ENCODE results near the gene CTIF.

The CTIF gene

DNA sequence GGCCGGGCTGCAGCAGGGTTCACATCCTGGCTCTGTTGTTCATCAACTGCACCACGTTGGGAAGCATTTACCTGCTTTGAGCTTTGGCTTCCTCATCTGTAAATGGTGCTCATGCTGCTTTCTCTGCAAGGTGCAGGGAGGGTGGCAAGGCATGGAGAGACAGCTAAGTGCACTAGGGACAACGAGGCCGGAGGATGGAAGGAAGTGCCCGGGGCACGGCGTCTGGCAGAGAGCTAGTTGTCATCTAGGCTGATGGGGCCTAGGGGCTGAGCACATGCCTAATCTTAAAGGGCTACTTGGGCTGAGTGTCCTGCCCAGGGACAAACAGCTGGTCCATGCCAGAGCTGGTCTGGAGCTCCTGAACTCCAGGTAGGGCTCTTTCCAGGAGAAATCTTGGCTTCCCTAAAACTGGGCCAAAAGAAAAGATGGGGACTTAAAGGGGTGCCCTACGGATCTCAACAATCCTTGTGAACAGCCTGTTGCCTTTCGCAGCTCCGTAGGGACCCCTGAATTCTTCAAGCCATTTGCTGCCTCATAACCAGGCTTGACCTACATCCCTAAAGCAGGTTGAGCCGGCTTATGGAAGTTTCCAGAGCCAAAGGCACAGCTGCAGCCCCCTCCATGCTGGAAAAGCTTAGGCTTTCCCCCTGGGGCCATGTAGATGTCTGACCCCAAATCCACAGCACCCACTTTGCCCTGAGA lies 281.1 kb downstream of the CTIF start:
- TF ChIP-seq CTCF (IDR thresholded peaks at IDR 0.05; ENCODE audit: insufficient read depth, low read length, poor library complexity, severe bottlenecking) (no peak), EZH2phosphoT487 (conservative IDR thresholded peaks at IDR 0.05; ENCODE audit: low read length) (no peak)
- H3K79me2 ChIP-seq (ENCODE audit: insufficient read depth, low read length): no peaks in the 10 kb centered on the region
- H3K27me3 ChIP-seq (ENCODE audit: low read length): no peaks in the 10 kb centered on the region
- no peaks in the 10 kb centered on the region for H3K36me3 ChIP-seq (ENCODE audit: low read length)
- H3K9me2 ChIP-seq (replicated peaks; ENCODE audit: insufficient read depth, low read length): no peaks in the 10 kb centered on the region
- no peaks in the 10 kb centered on the region for H3K9me3 ChIP-seq (ENCODE audit: insufficient read depth, low read length)
- no peak overlapping the region for H3K4me3 ChIP-seq (ENCODE audit: insufficient read depth, low read length, poor library complexity, severe bottlenecking)
- no peak overlapping the region for H3K27ac ChIP-seq (ENCODE audit: low read depth, low read length)
- no peak overlapping the region for H2AFZ ChIP-seq (ENCODE audit: low read depth, low read length, severe bottlenecking)
- no peaks in the 10 kb centered on the region for H4K20me1 ChIP-seq (ENCODE audit: low read depth, low read length)
- no peaks in the 10 kb centered on the region for H3F3A ChIP-seq (ENCODE audit: insufficient read depth)
- H3K9ac ChIP-seq (ENCODE audit: low read length): no peak overlapping the region
- no peak overlapping the region for H3K4me2 ChIP-seq (ENCODE audit: low read depth, low read length, poor library complexity, severe bottlenecking)

GRCh38 chr18:48820483-48821250 lies 281.8 kb downstream of the CTIF start:
- Histone ChIP-seq H4K20me1 (ENCODE audit: low read depth, low read length) (no peaks in the 10 kb centered on the region), H3K79me2 (ENCODE audit: insufficient read depth, low read length) (no peaks in the 10 kb centered on the region), H3K9me2 (replicated peaks; ENCODE audit: insufficient read depth, low read length) (no peaks in the 10 kb centered on the region), H3K27ac (ENCODE audit: low read depth, low read length) (no peak overlapping the region), H2AFZ (ENCODE audit: low read depth, low read length, severe bottlenecking) (no peak overlapping the region), H3K9me3 (ENCODE audit: insufficient read depth, low read length) (no peaks in the 10 kb centered on the region), H3F3A (ENCODE audit: insufficient read depth) (no peaks in the 10 kb centered on the region), H3K36me3 (ENCODE audit: low read length) (no peaks in the 10 kb centered on the region), H3K9ac (ENCODE audit: low read length) (no peak overlapping the region), H3K27me3 (ENCODE audit: low read length) (no peaks in the 10 kb centered on the region), H3K4me3 (ENCODE audit: insufficient read depth, low read length, poor library complexity, severe bottlenecking) (no peak overlapping the region), H3K4me2 (ENCODE audit: low read depth, low read length, poor library complexity, severe bottlenecking) (no peak overlapping the region)
- TF ChIP-seq EZH2phosphoT487 (conservative IDR thresholded peaks at IDR 0.05; ENCODE audit: low read length) (no peak), CTCF (IDR thresholded peaks at IDR 0.05; ENCODE audit: insufficient read depth, low read length, poor library complexity, severe bottlenecking) (no peak)

- H3K4me2 ChIP-seq (ENCODE audit: low read depth, low read length, poor library complexity, severe bottlenecking): no peak overlapping the region
- H3K4me3 ChIP-seq (ENCODE audit: insufficient read depth, low read length, poor library complexity, severe bottlenecking): no peak overlapping the region
- no peaks in the 10 kb centered on the region for H3F3A ChIP-seq (ENCODE audit: insufficient read depth)
- H3K36me3 ChIP-seq (ENCODE audit: low read length): no peaks in the 10 kb centered on the region
- H3K27me3 ChIP-seq (ENCODE audit: low read length): no peaks in the 10 kb centered on the region
- H4K20me1 ChIP-seq (ENCODE audit: low read depth, low read length): no peaks in the 10 kb centered on the region
- TF ChIP-seq CTCF (IDR thresholded peaks at IDR 0.05; ENCODE audit: insufficient read depth, low read length, poor library complexity, severe bottlenecking) (no peak), EZH2phosphoT487 (conservative IDR thresholded peaks at IDR 0.05; ENCODE audit: low read length) (no peak)
- H3K79me2 ChIP-seq (ENCODE audit: insufficient read depth, low read length): no peaks in the 10 kb centered on the region
- H2AFZ ChIP-seq (ENCODE audit: low read depth, low read length, severe bottlenecking): no peak overlapping the region
- no peak overlapping the region for H3K9ac ChIP-seq (ENCODE audit: low read length)
- no peaks in the 10 kb centered on the region for H3K9me2 ChIP-seq (replicated peaks; ENCODE audit: insufficient read depth, low read length)
- H3K9me3 ChIP-seq (ENCODE audit: insufficient read depth, low read length): no peaks in the 10 kb centered on the region
- no peak overlapping the region for H3K27ac ChIP-seq (ENCODE audit: low read depth, low read length)
Observed at GRCh38 chr18:48821251-48821590, 282.4 kb downstream of the CTIF start.
